HEK293 (cell line): Measurements from ENCODE around the gene ANXA7.

ENCODE experiments used
- GLIS1 ChIP-seq: fragments of 450-650 bp; formaldehyde crosslinking; IDR thresholded peaks from 2 replicates; pipeline ENCODE4 v1.5.1; 2016; ENCODE audit warnings: missing biosample characterization, missing genetic modification characterization
- KLF16 ChIP-seq: fragments of 450-650 bp; formaldehyde crosslinking; IDR thresholded peaks from 2 replicates; pipeline ENCODE4 v1.5.1; 2017; ENCODE audit warnings: missing biosample characterization, missing genetic modification characterization
- OVOL3 ChIP-seq: fragments of 450-650 bp; formaldehyde crosslinking; IDR thresholded peaks from 2 replicates; pipeline ENCODE4 v1.5.1; 2016; ENCODE audit warnings: missing biosample characterization, missing genetic modification characterization
- SALL2 ChIP-seq: fragments of 450-650 bp; formaldehyde crosslinking; IDR thresholded peaks from 2 replicates; pipeline ENCODE4 v1.5.0; 2017; ENCODE audit warnings: missing biosample characterization, mild to moderate bottlenecking, missing genetic modification characterization, borderline replicate concordance
- SP7 ChIP-seq: fragments of 450-650 bp; formaldehyde crosslinking; IDR thresholded peaks from 2 replicates; pipeline ENCODE4 v1.5.1; 2016; ENCODE audit warnings: missing biosample characterization, missing genetic modification characterization
- TRIM28 ChIP-seq: IDR thresholded peaks from 2 replicates; pipeline ENCODE4 v1.6.1; 2011; ENCODE audit warnings: low read length, control low read depth, borderline replicate concordance
- YY2 ChIP-seq: fragments of 450-650 bp; formaldehyde crosslinking; IDR thresholded peaks from 2 replicates; pipeline ENCODE4 v1.5.1; 2016; ENCODE audit warnings: missing biosample characterization, missing genetic modification characterization
- ZBTB7A ChIP-seq: fragments of 450-650 bp; formaldehyde crosslinking; IDR thresholded peaks from 2 replicates; pipeline ENCODE4 v1.5.1; 2016; ENCODE audit warnings: low read depth, missing biosample characterization, missing genetic modification characterization
- ZEB2 ChIP-seq: fragments of 450-650 bp; formaldehyde crosslinking; IDR thresholded peaks from 2 replicates; pipeline ENCODE4 v1.5.1; 2016; ENCODE audit warnings: missing biosample characterization, missing genetic modification characterization
- ZFP37 ChIP-seq: fragments of 450-650 bp; formaldehyde crosslinking; IDR thresholded peaks from 2 replicates; pipeline ENCODE4 v1.5.1; 2016; ENCODE audit warnings: missing biosample characterization, missing genetic modification characterization
- ZNF112 ChIP-seq: fragments of 450-650 bp; formaldehyde crosslinking; IDR thresholded peaks from 2 replicates; pipeline ENCODE4 v1.5.0; 2017; ENCODE audit warnings: missing biosample characterization, missing genetic modification characterization
- ZNF133 ChIP-seq: fragments of 450-650 bp; formaldehyde crosslinking; IDR thresholded peaks from 2 replicates; pipeline ENCODE4 v1.5.1; 2016; ENCODE audit warnings: missing biosample characterization, missing genetic modification characterization
- ZNF138 ChIP-seq: fragments of 450-650 bp; formaldehyde crosslinking; IDR thresholded peaks from 2 replicates; pipeline ENCODE4 v1.5.1; 2016; ENCODE audit warnings: missing biosample characterization, missing genetic modification characterization, borderline replicate concordance
- ZNF16 ChIP-seq: fragments of 450-650 bp; formaldehyde crosslinking; IDR thresholded peaks from 2 replicates; pipeline ENCODE4 v1.5.1; 2016; ENCODE audit warnings: low read depth, missing biosample characterization, missing genetic modification characterization
- ZNF175 ChIP-seq: fragments of 450-650 bp; formaldehyde crosslinking; IDR thresholded peaks from 2 replicates; pipeline ENCODE4 v1.5.1; 2016; ENCODE audit warnings: missing biosample characterization, missing genetic modification characterization
- ZNF19 ChIP-seq: fragments of 450-650 bp; formaldehyde crosslinking; IDR thresholded peaks from 2 replicates; pipeline ENCODE4; 2016; ENCODE audit warnings: missing biosample characterization, missing genetic modification characterization, low read depth
- ZNF23 ChIP-seq: fragments of 450-650 bp; formaldehyde crosslinking; IDR thresholded peaks from 2 replicates; pipeline ENCODE4 v1.5.1; 2016; ENCODE audit warnings: missing biosample characterization, missing genetic modification characterization, borderline replicate concordance
- ZNF335 ChIP-seq: fragments of 450-650 bp; formaldehyde crosslinking; conservative IDR thresholded peaks from 2 replicates; pipeline ENCODE4 v1.5.1; 2016; ENCODE audit warnings: missing biosample characterization, missing genetic modification characterization
- ZNF585B ChIP-seq: fragments of 450-650 bp; formaldehyde crosslinking; IDR thresholded peaks from 2 replicates; pipeline ENCODE4 v1.5.1; 2016; ENCODE audit warnings: missing biosample characterization, missing genetic modification characterization
- ZNF610 ChIP-seq: fragments of 450-650 bp; formaldehyde crosslinking; IDR thresholded peaks from 2 replicates; pipeline ENCODE4 v1.5.1; 2016; ENCODE audit warnings: missing biosample characterization, missing genetic modification characterization, borderline replicate concordance
- ZNF621 ChIP-seq: fragments of 450-650 bp; formaldehyde crosslinking; IDR thresholded peaks from 2 replicates; pipeline ENCODE4 v1.5.1; 2017; ENCODE audit warnings: missing biosample characterization, missing genetic modification characterization
- ZNF629 ChIP-seq: fragments of 450-650 bp; formaldehyde crosslinking; IDR thresholded peaks from 2 replicates; pipeline ENCODE4 v1.5.1; 2017; ENCODE audit warnings: missing biosample characterization, missing genetic modification characterization
- ZNF677 ChIP-seq: fragments of 450-650 bp; IDR thresholded peaks from 2 replicates; pipeline ENCODE4 v1.5.0; 2018; ENCODE audit warnings: missing biosample characterization, mild to moderate bottlenecking, missing genetic modification characterization, moderate library complexity
- ZNF707 ChIP-seq: fragments of 450-650 bp; formaldehyde crosslinking; IDR thresholded peaks from 2 replicates; pipeline ENCODE4 v1.5.1; 2016; ENCODE audit warnings: missing biosample characterization, missing genetic modification characterization
- ZNF837 ChIP-seq: fragments of 450-650 bp; formaldehyde crosslinking; IDR thresholded peaks from 2 replicates; pipeline ENCODE4 v1.5.1; 2016; ENCODE audit warnings: missing biosample characterization, missing genetic modification characterization
- TF ChIP-seq, protein P1 (sequence below): fragments of 450-650 bp; formaldehyde crosslinking; IDR thresholded peaks from 2 replicates; pipeline ENCODE4 v1.5.0; 2017; ENCODE audit warnings: missing biosample characterization, missing genetic modification characterization, borderline replicate concordance
- TF ChIP-seq, protein P2 (sequence below): fragments of 450-650 bp; formaldehyde crosslinking; IDR thresholded peaks from 2 replicates; pipeline ENCODE4 v1.5.1; 2017; ENCODE audit warnings: missing biosample characterization, missing genetic modification characterization
- TF ChIP-seq, protein P3 (sequence below): fragments of 450-650 bp; formaldehyde crosslinking; IDR thresholded peaks from 2 replicates; pipeline ENCODE4 v1.5.1; 2016; ENCODE audit warnings: missing biosample characterization, missing genetic modification characterization
- TF ChIP-seq, protein P4 (sequence below): fragments of 450-650 bp; formaldehyde crosslinking; IDR thresholded peaks from 2 replicates; pipeline ENCODE4 v1.5.1; 2017; ENCODE audit warnings: missing biosample characterization, mild to moderate bottlenecking, missing genetic modification characterization, moderate library complexity
- TF ChIP-seq, protein P5 (sequence below): fragments of 450-650 bp; formaldehyde crosslinking; IDR thresholded peaks from 2 replicates; pipeline ENCODE4 v1.5.1; 2016; ENCODE audit warnings: missing biosample characterization, missing genetic modification characterization
- TF ChIP-seq, protein P6 (sequence below): fragments of 450-650 bp; formaldehyde crosslinking; IDR thresholded peaks from 2 replicates; pipeline ENCODE4 v1.5.1; 2016; ENCODE audit warnings: missing biosample characterization, missing genetic modification characterization

Gene ANXA7

DNA sequence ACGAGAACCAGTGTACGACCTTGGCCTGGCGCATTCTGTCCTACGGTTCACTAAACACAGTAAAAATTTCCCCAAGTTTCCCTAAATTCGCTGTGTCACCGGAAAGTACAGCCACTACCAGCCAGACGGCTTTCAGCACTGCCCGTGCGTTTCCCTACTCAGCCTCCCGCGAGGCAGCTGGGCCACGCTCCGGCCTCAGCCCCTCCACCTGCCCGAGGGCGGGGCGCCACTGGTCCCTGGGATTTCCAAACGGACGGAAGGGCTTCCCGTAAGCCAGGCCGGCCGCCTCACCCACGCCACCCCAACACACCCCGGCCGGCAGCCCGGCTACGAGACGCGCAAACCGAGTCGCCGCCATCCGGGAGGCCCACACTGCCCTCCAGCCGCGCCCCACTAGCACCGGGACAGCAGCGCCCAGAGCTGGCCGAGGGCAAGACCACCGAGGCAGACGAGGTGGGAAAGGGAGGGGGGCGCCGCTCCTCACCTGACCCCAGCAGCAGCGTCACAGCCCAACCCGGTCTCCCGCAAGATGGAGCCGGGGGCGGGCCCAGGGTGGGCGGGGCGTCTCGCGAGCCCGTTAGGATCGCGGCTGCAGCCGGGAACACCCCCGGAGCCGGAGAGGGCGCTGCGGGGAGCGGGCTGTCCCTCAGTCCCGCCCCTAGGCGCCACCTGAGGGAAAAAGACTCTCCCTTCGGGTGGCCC, at the start of gene ANXA7 (continued):
- TF ChIP-seq, protein P1, sequence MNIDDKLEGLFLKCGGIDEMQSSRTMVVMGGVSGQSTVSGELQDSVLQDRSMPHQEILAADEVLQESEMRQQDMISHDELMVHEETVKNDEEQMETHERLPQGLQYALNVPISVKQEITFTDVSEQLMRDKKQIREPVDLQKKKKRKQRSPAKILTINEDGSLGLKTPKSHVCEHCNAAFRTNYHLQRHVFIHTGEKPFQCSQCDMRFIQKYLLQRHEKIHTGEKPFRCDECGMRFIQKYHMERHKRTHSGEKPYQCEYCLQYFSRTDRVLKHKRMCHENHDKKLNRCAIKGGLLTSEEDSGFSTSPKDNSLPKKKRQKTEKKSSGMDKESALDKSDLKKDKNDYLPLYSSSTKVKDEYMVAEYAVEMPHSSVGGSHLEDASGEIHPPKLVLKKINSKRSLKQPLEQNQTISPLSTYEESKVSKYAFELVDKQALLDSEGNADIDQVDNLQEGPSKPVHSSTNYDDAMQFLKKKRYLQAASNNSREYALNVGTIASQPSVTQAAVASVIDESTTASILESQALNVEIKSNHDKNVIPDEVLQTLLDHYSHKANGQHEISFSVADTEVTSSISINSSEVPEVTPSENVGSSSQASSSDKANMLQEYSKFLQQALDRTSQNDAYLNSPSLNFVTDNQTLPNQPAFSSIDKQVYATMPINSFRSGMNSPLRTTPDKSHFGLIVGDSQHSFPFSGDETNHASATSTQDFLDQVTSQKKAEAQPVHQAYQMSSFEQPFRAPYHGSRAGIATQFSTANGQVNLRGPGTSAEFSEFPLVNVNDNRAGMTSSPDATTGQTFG (tag by site-specific recombination): no peak
- TF ChIP-seq ZFP37 (tag by site-specific recombination) (peak; percentile 94), ZNF629 (tag by site-specific recombination) (peak; percentile 82), ZNF112 (tag by site-specific recombination) (no peak), ZNF837 (no peak), SP7 (tag by site-specific recombination) (peak; percentile 94), ZEB2 (peak; percentile 94), SALL2 (tag by site-specific recombination) (no peak), ZNF23 (tag by site-specific recombination) (no peak), ZNF138 (tag by site-specific recombination) (no peak), KLF16 (tag by site-specific recombination) (peak; percentile 95), OVOL3 (tag by site-specific recombination) (peak; percentile 53; the same call in 1 of the 2 replicates), ZNF610 (tag by site-specific recombination) (peak; percentile 90), TRIM28 (0 out of 2 replicates have a peak, but pooled peaks have one; percentile 51), ZBTB7A (peak; percentile 93), GLIS1 (tag by site-specific recombination) (peak; percentile 65), ZNF585B (no peak), ZNF335 (tag by site-specific recombination) (peak; percentile 93), ZNF16 (no peak), YY2 (tag by site-specific recombination) (no peak), ZNF677 (tag by site-specific recombination) (no peak), ZNF19 (tag by site-specific recombination) (no peak), ZNF621 (tag by site-specific recombination) (no peak), ZNF175 (tag by site-specific recombination) (no peak), ZNF133 (tag by site-specific recombination) (peak; percentile 25; the same call in 1 of the 2 replicates), ZNF707 (no peak)
- TF ChIP-seq, protein P2, sequence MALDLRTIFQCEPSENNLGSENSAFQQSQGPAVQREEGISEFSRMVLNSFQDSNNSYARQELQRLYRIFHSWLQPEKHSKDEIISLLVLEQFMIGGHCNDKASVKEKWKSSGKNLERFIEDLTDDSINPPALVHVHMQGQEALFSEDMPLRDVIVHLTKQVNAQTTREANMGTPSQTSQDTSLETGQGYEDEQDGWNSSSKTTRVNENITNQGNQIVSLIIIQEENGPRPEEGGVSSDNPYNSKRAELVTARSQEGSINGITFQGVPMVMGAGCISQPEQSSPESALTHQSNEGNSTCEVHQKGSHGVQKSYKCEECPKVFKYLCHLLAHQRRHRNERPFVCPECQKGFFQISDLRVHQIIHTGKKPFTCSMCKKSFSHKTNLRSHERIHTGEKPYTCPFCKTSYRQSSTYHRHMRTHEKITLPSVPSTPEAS (tag by site-specific recombination): peak; percentile 31; the same call in 1 of the 2 replicates
- TF ChIP-seq, protein P3, sequence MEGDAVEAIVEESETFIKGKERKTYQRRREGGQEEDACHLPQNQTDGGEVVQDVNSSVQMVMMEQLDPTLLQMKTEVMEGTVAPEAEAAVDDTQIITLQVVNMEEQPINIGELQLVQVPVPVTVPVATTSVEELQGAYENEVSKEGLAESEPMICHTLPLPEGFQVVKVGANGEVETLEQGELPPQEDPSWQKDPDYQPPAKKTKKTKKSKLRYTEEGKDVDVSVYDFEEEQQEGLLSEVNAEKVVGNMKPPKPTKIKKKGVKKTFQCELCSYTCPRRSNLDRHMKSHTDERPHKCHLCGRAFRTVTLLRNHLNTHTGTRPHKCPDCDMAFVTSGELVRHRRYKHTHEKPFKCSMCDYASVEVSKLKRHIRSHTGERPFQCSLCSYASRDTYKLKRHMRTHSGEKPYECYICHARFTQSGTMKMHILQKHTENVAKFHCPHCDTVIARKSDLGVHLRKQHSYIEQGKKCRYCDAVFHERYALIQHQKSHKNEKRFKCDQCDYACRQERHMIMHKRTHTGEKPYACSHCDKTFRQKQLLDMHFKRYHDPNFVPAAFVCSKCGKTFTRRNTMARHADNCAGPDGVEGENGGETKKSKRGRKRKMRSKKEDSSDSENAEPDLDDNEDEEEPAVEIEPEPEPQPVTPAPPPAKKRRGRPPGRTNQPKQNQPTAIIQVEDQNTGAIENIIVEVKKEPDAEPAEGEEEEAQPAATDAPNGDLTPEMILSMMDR (tag by site-specific recombination): peak; percentile 83
- TF ChIP-seq, protein P4, sequence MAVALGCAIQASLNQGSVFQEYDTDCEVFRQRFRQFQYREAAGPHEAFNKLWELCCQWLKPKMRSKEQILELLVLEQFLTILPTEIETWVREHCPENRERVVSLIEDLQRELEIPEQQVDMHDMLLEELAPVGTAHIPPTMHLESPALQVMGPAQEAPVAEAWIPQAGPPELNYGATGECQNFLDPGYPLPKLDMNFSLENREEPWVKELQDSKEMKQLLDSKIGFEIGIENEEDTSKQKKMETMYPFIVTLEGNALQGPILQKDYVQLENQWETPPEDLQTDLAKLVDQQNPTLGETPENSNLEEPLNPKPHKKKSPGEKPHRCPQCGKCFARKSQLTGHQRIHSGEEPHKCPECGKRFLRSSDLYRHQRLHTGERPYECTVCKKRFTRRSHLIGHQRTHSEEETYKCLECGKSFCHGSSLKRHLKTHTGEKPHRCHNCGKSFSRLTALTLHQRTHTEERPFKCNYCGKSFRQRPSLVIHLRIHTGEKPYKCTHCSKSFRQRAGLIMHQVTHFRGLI (tag by site-specific recombination): peak; percentile 92
- TF ChIP-seq, protein P5, sequence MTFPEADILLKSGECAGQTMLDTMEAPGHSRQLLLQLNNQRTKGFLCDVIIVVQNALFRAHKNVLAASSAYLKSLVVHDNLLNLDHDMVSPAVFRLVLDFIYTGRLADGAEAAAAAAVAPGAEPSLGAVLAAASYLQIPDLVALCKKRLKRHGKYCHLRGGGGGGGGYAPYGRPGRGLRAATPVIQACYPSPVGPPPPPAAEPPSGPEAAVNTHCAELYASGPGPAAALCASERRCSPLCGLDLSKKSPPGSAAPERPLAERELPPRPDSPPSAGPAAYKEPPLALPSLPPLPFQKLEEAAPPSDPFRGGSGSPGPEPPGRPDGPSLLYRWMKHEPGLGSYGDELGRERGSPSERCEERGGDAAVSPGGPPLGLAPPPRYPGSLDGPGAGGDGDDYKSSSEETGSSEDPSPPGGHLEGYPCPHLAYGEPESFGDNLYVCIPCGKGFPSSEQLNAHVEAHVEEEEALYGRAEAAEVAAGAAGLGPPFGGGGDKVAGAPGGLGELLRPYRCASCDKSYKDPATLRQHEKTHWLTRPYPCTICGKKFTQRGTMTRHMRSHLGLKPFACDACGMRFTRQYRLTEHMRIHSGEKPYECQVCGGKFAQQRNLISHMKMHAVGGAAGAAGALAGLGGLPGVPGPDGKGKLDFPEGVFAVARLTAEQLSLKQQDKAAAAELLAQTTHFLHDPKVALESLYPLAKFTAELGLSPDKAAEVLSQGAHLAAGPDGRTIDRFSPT (tag by site-specific recombination): peak; percentile 82
- TF ChIP-seq, protein P6, sequence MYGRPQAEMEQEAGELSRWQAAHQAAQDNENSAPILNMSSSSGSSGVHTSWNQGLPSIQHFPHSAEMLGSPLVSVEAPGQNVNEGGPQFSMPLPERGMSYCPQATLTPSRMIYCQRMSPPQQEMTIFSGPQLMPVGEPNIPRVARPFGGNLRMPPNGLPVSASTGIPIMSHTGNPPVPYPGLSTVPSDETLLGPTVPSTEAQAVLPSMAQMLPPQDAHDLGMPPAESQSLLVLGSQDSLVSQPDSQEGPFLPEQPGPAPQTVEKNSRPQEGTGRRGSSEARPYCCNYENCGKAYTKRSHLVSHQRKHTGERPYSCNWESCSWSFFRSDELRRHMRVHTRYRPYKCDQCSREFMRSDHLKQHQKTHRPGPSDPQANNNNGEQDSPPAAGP (tag by site-specific recombination): peak; percentile 93
